COLO668 (cell line): ENCODE measurements around the gene ACTN1.

Experiments
- DNase-seq: peaks from one replicate; lab custom pipeline; 2025; ENCODE audit not compliant: unreplicated experiment; lab: John Stamatoyannopoulos, UW

The ACTN1 gene

DNA sequence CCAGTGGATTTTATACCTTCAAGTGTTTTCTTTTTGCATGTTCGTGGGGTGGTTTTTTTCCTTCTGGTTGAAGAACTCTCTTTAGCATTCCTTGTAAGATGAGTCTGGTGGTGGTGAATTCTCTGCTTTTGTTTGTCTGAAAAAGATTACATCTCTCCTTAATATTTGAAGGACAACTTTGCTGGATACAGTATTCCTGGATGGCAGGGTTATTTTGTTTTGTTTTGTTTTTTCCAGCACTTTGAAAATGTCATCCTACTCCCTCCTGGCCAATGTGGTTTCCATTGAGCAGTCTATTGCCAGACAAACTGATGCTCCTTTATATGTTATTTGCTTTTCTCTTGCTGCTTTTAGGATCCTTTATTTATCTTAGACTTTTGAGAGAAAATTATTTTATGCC, 143.0 kb downstream of the ACTN1 start:
- DNase-seq, result no peak

DNA sequence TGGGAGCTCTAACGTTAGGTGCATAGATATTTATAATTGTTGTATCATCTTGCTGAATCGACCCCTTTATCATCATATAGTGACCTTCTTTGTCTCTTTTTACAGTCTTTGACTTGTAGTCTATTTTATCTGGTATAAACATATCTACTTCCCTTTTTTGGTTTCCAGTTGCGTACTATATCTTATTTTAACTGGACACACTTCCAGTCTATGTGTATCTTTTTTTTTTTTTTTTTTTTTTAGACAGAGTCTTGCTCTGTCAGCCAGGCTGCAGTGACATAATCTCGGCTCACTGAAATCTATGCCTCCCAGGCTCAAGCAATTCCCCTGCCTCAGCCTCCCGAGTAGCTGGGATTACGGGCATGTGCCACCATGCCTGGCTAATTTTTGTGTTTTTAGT, 144.3 kb downstream of the ACTN1 start:
- DNase-seq, result no peak

DNA sequence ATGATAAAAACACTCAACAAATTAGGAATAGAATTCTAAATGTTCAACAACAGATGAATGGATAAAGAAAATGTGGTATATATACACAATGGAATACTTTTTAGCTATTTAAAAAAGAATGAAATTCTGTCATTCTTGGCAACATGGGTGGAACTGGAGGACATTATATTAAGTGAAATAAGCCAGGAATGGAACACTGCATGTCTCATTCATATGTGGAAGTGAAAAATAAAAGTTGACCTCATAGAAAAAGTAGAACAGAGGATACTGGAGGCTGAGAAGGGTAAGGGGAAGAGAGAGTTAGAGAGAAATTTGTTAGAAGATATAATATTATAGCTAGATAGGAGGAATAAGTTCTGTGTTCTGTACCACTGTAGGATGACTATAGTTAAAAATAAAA, 150.4 kb downstream of the ACTN1 start:
- DNase-seq, result no peak

DNA sequence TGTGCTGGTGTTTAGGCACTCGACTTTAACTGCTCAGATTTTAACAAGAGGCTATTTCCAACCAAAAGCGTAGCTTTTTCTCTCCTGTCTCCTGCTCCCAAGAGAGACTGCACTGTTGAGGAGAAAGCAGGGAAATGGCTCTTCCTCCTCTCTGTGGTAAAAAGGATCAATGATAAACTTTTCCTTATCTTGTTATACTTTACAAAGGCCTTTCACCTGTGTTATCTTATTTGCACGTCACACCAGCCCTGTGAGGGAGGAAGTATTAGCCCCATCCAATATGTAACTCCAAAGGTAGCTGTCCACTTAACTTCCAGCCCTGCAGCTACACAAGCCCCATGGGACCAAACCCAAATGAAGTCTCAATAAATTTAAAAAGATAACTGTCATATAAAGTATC, 153.4 kb downstream of the ACTN1 start:
- DNase-seq, result no peak

- DNase-seq, result peak; percentile 79
These were observed 154.4 kb downstream of the ACTN1 start for GRCh38 chr14:68824517-68825347.

- DNase-seq, result no peak
These were observed 154.9 kb downstream of the ACTN1 start for GRCh38 chr14:68824207-68824516.
